ENCODE measurements around the gene AGPAT2.
A peak's percentile ranks its signal among the peaks of the same experiment; 100 is the strongest.

Gene AGPAT2

GRCh38 chr9:136659861-136660784 lies 27.1 kb downstream of the AGPAT2 start:
- DNase-seq = no peak

- no peak for DNase-seq
These were observed 28.3 kb downstream of the AGPAT2 start for GRCh38 chr9:136658849-136659535.

- DNase-seq = no peak
These were observed 29.0 kb downstream of the AGPAT2 start for GRCh38 chr9:136657974-136658848.

- DNase-seq = no peak
These were observed 30.3 kb downstream of the AGPAT2 start for GRCh38 chr9:136656795-136657611.

GRCh38 chr9:136656183-136656738 lies 31.0 kb downstream of the AGPAT2 start:
- no peak for DNase-seq

- no peak for DNase-seq
These were observed 31.6 kb downstream of the AGPAT2 start for GRCh38 chr9:136655536-136656182.

GRCh38 chr9:136654820-136655535 lies 32.3 kb downstream of the AGPAT2 start:
- DNase-seq = no peak

- no peak for DNase-seq
These were observed 33.8 kb downstream of the AGPAT2 start for GRCh38 chr9:136653323-136654079.

GRCh38 chr9:136651860-136652259 lies 35.4 kb downstream of the AGPAT2 start:
- no peak for DNase-seq

GRCh38 chr9:136650648-136651047 lies 36.6 kb downstream of the AGPAT2 start:
- DNase-seq = no peak

GRCh38 chr9:136650021-136650420 lies 37.2 kb downstream of the AGPAT2 start:
- no peak for DNase-seq

- DNase-seq = no peak
These were observed 38.5 kb downstream of the AGPAT2 start for GRCh38 chr9:136648751-136649150.

- DNase-seq = no peak
These were observed 40.2 kb downstream of the AGPAT2 start for GRCh38 chr9:136646827-136647711.

- DNase-seq = no peak
These were observed 41.1 kb downstream of the AGPAT2 start for GRCh38 chr9:136645903-136646754.

- DNase-seq = no peak
These were observed 41.8 kb downstream of the AGPAT2 start for GRCh38 chr9:136645352-136645902.

GRCh38 chr9:136644593-136645351 lies 42.5 kb downstream of the AGPAT2 start:
- DNase-seq = no peak

GRCh38 chr9:136644343-136644592 lies 43.0 kb downstream of the AGPAT2 start:
- peak; percentile 59 for DNase-seq
